ENCODE measurements around the gene CTBP2.

Gene CTBP2

GRCh38 chr10:125071008-125071407, 89.4 kb downstream of the CTBP2 start:
- H3K9me2 ChIP-seq (replicated peaks; ENCODE audit: insufficient read depth, low read length) = no peaks in the 10 kb centered on the region
- no peak overlapping the region for H3K27ac ChIP-seq (ENCODE audit: low read depth, low read length)
- H3K27me3 ChIP-seq (ENCODE audit: low read length) = no peaks in the 10 kb centered on the region
- no peaks in the 10 kb centered on the region for H3K36me3 ChIP-seq (ENCODE audit: low read length)
- no peaks in the 10 kb centered on the region for H3K79me2 ChIP-seq (ENCODE audit: insufficient read depth, low read length)
- no peaks in the 10 kb centered on the region for H3K9me3 ChIP-seq (ENCODE audit: insufficient read depth, low read length)
- no peak overlapping the region for H3K4me3 ChIP-seq (ENCODE audit: insufficient read depth, low read length, poor library complexity, severe bottlenecking)
- H2AFZ ChIP-seq (ENCODE audit: low read depth, low read length, severe bottlenecking) = no peak overlapping the region
- no peak overlapping the region for H3K4me2 ChIP-seq (ENCODE audit: low read depth, low read length, poor library complexity, severe bottlenecking)
- no peak overlapping the region for H3K9ac ChIP-seq (ENCODE audit: low read length)
- TF ChIP-seq EZH2phosphoT487 (conservative IDR thresholded peaks at IDR 0.05; ENCODE audit: low read length) (no peak), CTCF (IDR thresholded peaks at IDR 0.05; ENCODE audit: insufficient read depth, low read length, poor library complexity, severe bottlenecking) (no peak)
- no peaks in the 10 kb centered on the region for H3F3A ChIP-seq (ENCODE audit: insufficient read depth)
- H4K20me1 ChIP-seq (ENCODE audit: low read depth, low read length) = no peaks in the 10 kb centered on the region

- Histone ChIP-seq H3K79me2 (ENCODE audit: insufficient read depth, low read length) (no peaks in the 10 kb centered on the region), H3K9me3 (ENCODE audit: insufficient read depth, low read length) (no peaks in the 10 kb centered on the region), H3F3A (ENCODE audit: insufficient read depth) (no peaks in the 10 kb centered on the region), H3K9me2 (replicated peaks; ENCODE audit: insufficient read depth, low read length) (no peaks in the 10 kb centered on the region), H4K20me1 (ENCODE audit: low read depth, low read length) (no peaks in the 10 kb centered on the region), H3K27me3 (ENCODE audit: low read length) (no peaks in the 10 kb centered on the region), H2AFZ (ENCODE audit: low read depth, low read length, severe bottlenecking) (no peak overlapping the region), H3K9ac (ENCODE audit: low read length) (no peak overlapping the region), H3K27ac (ENCODE audit: low read depth, low read length) (no peak overlapping the region), H3K4me2 (ENCODE audit: low read depth, low read length, poor library complexity, severe bottlenecking) (no peak overlapping the region), H3K4me3 (ENCODE audit: insufficient read depth, low read length, poor library complexity, severe bottlenecking) (no peak overlapping the region), H3K36me3 (ENCODE audit: low read length) (no peaks in the 10 kb centered on the region)
- TF ChIP-seq CTCF (IDR thresholded peaks at IDR 0.05; ENCODE audit: insufficient read depth, low read length, poor library complexity, severe bottlenecking) (no peak), EZH2phosphoT487 (conservative IDR thresholded peaks at IDR 0.05; ENCODE audit: low read length) (no peak)
Measured at GRCh38 chr10:125068406-125068805, 92.0 kb downstream of the CTBP2 start.

- Histone ChIP-seq H3K27me3 (ENCODE audit: low read length) (no peaks in the 10 kb centered on the region), H4K20me1 (ENCODE audit: low read depth, low read length) (no peaks in the 10 kb centered on the region)
Measured at GRCh38 chr10:125067764-125068163, 92.6 kb downstream of the CTBP2 start.

More at GRCh38 chr10:125067764-125068163, 92.6 kb downstream of the CTBP2 start:
- Histone ChIP-seq H2AFZ (ENCODE audit: low read depth, low read length, severe bottlenecking) (no peak overlapping the region), H3K79me2 (ENCODE audit: insufficient read depth, low read length) (no peaks in the 10 kb centered on the region), H3F3A (ENCODE audit: insufficient read depth) (no peaks in the 10 kb centered on the region), H3K27ac (ENCODE audit: low read depth, low read length) (no peak overlapping the region), H3K4me2 (ENCODE audit: low read depth, low read length, poor library complexity, severe bottlenecking) (no peak overlapping the region), H3K36me3 (ENCODE audit: low read length) (no peaks in the 10 kb centered on the region), H3K9me3 (ENCODE audit: insufficient read depth, low read length) (no peaks in the 10 kb centered on the region), H3K9ac (ENCODE audit: low read length) (no peak overlapping the region), H3K4me3 (ENCODE audit: insufficient read depth, low read length, poor library complexity, severe bottlenecking) (no peak overlapping the region), H3K9me2 (replicated peaks; ENCODE audit: insufficient read depth, low read length) (no peaks in the 10 kb centered on the region)
- TF ChIP-seq EZH2phosphoT487 (conservative IDR thresholded peaks at IDR 0.05; ENCODE audit: low read length) (no peak), CTCF (IDR thresholded peaks at IDR 0.05; ENCODE audit: insufficient read depth, low read length, poor library complexity, severe bottlenecking) (no peak)
